Activated CD8-positive, alpha-beta memory T cell treated with anti-CD3 and anti-CD28 coated beads, Interleukin-2, amount 50 U/mL, for 48 hours (primary cell): ENCODE data around the gene MEAF6.
A peak's percentile ranks its signal among the peaks of the same experiment; 100 is the strongest.
"Not testable (repeated sequence)": the region's sequence is repeated elsewhere in the genome, so short reads cannot be mapped to it uniquely, and the experiment has no call there.

ENCODE experiments used
- DNase-seq: peaks from one replicate; pipeline ENCODE4 v3.0.0-alpha.2; 2020

MEAF6 gene

GRCh38 chr1:37514350-37515184 lies at the start of gene MEAF6:
Gene MEAF6, minus strand, starts transcription at chr1:37514766. Its CDS starts 20 bp downstream, at chr1:37514746.
- DNase-seq, result peak; percentile 95

GRCh38 chr1:37562984-37563383 lies 48.4 kb upstream of the MEAF6 start:
- no peak for DNase-seq

GRCh38 chr1:37561133-37562132 lies 46.9 kb upstream of the MEAF6 start:
- peak; percentile 68 for DNase-seq

GRCh38 chr1:37560401-37561132 lies 46.0 kb upstream of the MEAF6 start:
- no peak for DNase-seq

GRCh38 chr1:37559957-37560379 lies 45.4 kb upstream of the MEAF6 start:
- DNase-seq, result not testable (repeated sequence)

GRCh38 chr1:37559080-37559479 lies 44.5 kb upstream of the MEAF6 start:
- no peak for DNase-seq

GRCh38 chr1:37558411-37558810 lies 43.8 kb upstream of the MEAF6 start:
- no peak for DNase-seq

- no peak for DNase-seq
Measured at GRCh38 chr1:37557402-37557801, 42.8 kb upstream of the MEAF6 start.

GRCh38 chr1:37556712-37557196 lies 42.2 kb upstream of the MEAF6 start, which contains the start of gene DNALI1:
Gene DNALI1, plus strand, starts transcription at chr1:37556940. Its CDS starts 55 bp downstream, at chr1:37556995.
- peak; percentile 71 for DNase-seq

- DNase-seq, result peak; percentile 90
Measured at GRCh38 chr1:37553927-37554808, 39.6 kb upstream of the MEAF6 start, which contains the start of gene SNIP1. Gene SNIP1, minus strand, starts transcription at chr1:37554293. Its CDS starts 64 bp downstream, at chr1:37554229.

- DNase-seq, result no peak
Measured at GRCh38 chr1:37553598-37553926, 39.0 kb upstream of the MEAF6 start.

- no peak for DNase-seq
Measured at GRCh38 chr1:37549341-37549740, 34.8 kb upstream of the MEAF6 start.

GRCh38 chr1:37545019-37545418 lies 30.5 kb upstream of the MEAF6 start:
- no peak for DNase-seq

GRCh38 chr1:37544530-37544929 lies 30.0 kb upstream of the MEAF6 start:
- DNase-seq, result no peak

GRCh38 chr1:37540036-37540785 lies 25.6 kb upstream of the MEAF6 start:
- DNase-seq, result no peak

GRCh38 chr1:37539154-37539553 lies 24.6 kb upstream of the MEAF6 start:
- not testable (repeated sequence) for DNase-seq

- DNase-seq, result no peak
Measured at GRCh38 chr1:37537378-37537777, 22.8 kb upstream of the MEAF6 start.

- no peak for DNase-seq
Measured at GRCh38 chr1:37533317-37534093, 18.9 kb upstream of the MEAF6 start.

GRCh38 chr1:37532418-37533156 lies 18.0 kb upstream of the MEAF6 start:
- not testable (repeated sequence) for DNase-seq
